Raji (cell line): Measurements from ENCODE around the gene CADM2.

Experiments used
- POLR2A ChIP-seq: IDR thresholded peaks from 2 replicates; pipeline ENCODE4 v1.6.1; 2011; ENCODE audit warnings: low read depth, low read length, control low read depth; ENCODE audit not compliant: insufficient read depth

The CADM2 gene

DNA sequence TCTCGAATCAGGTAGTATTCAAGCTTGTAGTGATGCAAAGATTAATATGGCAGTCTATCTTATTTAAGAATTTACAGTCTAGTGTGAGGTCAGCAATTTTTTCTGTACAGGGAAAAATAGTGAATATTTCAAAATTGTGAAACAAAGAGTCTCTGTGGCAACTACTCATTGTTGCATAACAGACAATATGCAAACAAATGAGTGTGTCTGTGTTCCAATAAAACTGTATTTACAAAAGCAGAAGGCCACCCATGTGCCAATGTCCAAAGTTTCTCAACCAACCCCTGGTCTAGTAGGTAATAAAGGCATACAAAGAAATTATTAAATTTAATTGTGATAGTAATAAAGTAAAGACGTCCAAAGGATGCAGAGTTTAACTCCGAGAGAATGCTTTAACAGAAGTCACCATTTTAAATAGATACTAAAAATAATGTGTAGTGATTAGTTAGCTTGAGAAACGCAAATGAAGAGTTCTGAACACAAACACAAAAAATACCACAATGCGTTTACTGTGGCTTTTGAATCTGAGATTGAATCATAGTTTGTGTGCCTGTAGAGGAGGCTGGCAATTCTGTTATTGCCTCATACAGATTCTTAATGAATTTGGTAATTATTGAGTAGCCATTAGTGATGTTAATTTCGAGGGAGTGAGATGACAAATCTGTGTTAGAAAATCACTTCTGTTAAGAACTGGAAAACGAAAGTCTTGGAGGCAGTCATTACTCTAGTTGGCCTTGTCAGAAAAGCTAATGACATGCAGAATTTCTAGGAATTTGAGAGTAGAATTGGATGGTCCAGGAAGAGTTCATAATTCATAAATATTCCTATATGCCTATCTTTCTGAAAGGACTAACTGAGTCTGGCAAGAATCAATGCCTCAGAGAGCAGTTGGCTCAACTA, 48.7 kb downstream of the CADM2 start:
- TF ChIP-seq POLR2A, result no peak

- no peak for TF ChIP-seq POLR2A
Measured at GRCh38 chr3:85020828-85021227, 62.0 kb downstream of the CADM2 start.

DNA sequence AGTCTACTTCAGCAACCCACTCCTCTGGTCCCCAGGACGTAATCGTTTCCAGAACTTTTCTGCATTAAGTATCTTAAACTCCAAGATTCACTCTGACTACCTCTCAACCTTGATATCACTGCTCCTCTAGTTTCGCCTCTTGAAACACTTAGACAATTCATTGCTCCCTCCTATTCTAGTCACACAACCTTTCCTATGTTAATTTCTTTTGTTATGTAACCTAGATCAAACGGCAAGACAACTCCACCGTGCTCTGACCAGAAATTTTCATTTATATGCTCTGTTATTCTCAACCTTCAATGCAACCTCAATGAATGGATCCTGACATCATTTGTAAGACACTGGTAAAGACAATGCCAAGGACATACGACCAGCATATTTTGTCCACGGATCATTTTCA, 71.3 kb downstream of the CADM2 start:
- no peak for TF ChIP-seq POLR2A

GRCh38 chr3:85037203-85037602, 78.4 kb downstream of the CADM2 start:
- TF ChIP-seq POLR2A, result no peak

- no peak for TF ChIP-seq POLR2A
Measured at GRCh38 chr3:85041001-85041400, 82.2 kb downstream of the CADM2 start.

GRCh38 chr3:85041562-85042055, 82.8 kb downstream of the CADM2 start:
- no peak for TF ChIP-seq POLR2A

DNA sequence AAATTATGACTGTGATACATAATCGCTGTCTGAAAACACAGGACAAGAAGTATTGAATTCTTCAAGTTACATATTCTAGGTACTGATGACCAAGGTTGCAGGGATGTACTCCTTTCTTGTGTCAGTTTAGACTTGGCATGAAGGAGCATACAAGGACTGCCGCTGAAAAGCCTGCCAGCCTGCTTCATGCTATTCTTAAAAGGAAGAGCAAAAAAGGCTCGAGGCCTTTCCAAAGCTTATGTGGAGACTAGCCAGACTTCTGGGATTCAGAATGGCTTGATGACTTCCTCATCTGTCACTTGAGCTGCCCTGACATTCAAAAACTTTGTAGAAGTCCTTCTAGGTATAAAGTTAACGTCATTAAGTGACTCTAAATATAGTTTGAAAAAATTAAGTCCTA, 92.0 kb downstream of the CADM2 start:
- TF ChIP-seq POLR2A, result no peak

- TF ChIP-seq POLR2A, result no peak
Measured at GRCh38 chr3:85051786-85052185, 93.0 kb downstream of the CADM2 start.

DNA sequence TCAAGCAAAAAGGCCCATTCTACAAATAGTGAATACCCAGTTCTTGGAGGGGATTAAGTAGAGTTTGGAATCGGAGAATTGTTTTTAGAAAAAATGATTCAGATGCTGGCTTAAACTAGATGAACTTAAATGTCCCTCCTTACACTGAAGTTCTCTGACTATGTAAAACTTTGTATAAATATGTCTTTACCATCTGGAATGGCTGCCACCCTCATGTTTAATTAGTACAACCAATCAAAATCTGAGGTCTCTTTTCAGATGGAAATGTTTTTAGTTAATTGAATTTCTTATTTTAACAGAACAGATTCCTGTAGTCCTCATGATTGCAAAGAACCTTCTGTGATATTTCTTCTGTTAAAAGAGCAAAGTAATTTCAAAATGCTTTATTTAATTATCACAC, 94.8 kb downstream of the CADM2 start:
- no peak for TF ChIP-seq POLR2A

DNA sequence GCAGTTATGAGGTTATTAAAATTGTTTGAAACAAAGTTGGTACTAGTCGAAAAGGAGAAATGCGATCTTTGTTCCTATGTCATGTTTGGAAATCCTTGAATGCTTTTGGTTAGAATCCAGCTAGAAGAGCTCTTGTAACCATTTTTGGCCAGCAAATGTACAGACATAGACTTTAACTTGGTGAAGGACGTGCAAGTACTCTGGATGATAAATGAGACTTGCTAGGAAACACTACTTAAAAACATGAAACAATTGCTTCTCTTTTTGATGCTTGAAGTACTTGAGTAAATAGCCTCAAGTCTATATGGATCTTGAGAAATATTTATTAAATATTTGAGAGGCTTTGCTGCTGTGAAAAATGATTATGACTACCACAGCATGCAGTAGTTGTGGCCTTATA, 95.8 kb downstream of the CADM2 start:
- no peak for TF ChIP-seq POLR2A

DNA sequence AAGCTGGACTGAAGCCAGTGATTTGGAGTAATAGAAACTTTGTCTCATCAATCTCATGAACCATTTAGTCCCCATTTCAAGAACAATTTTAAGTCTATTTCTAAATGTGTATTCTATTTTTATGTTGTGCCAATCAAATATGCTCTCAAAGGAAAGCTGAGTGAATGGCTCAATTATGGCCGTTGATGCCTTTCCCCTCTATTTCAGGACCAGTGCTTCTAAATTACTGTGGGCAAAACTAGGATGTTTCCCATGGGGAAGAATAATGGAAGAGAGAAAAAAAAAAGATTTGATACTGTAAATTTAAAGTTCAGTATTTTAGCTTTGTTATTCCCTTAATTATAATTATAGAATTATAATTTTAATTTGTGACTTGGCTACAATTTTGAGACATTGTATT, 110.1 kb downstream of the CADM2 start:
- no peak for TF ChIP-seq POLR2A

GRCh38 chr3:85074003-85074402, 115.2 kb downstream of the CADM2 start:
- no peak for TF ChIP-seq POLR2A

DNA sequence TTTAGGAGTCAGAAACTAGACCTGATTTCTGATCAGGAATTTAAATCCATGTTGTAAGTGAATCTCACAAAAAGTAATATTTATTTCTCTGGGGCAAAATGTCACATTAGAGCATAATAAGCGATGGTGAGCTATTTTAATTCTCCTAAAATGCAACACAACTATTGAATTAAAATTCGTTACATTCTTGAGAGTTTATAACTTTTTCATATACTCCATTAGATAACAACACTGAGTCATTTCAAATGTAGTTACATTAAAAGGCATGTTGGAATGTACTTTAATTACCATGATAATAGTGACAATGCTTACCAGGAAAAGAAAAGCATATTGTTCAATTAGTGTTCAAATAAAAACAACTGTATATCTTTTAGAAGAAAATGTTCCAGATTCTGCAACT, 116.9 kb downstream of the CADM2 start:
- no peak for TF ChIP-seq POLR2A

DNA sequence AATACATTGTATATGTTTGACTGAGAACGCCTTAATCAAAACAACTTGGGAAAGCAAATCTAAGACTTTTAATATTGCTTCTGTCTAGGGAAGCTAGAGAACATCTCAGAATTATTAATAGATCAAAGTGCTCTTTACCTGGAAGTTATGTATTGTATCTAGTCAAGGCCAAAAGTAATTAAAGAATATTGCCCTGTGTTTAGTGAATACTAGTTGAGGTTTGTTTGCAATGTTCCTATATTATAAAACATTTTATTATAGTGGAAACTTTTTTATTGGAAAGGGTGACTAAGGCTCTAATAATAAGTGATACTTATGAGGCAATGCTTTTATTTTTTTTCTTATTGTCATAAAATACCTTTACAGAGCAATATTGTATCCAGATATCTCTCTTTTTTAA, 118.2 kb downstream of the CADM2 start:
- TF ChIP-seq POLR2A, result no peak

- TF ChIP-seq POLR2A, result no peak
Measured at GRCh38 chr3:85081191-85081906, 122.6 kb downstream of the CADM2 start.

DNA sequence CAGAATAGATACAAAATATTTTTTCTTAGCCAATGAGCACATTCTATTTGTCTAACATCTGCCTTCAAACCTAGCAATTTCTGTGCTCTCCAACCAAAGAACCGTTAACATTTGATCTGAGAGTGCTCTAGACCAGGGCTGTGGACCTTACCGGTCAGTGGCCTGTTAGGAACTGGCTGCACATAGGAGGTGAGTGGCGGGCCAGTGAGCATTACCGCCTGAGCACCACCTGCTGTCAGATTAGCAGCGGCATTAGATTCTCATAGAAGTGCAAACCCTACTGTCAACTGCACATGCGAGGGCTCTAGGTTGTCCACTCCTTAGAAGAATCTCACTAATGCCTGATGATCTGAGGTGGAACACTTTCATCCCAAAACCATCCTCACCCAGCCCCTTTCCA, 131.7 kb downstream of the CADM2 start:
- TF ChIP-seq POLR2A, result no peak
